IMR-90 (cell line): ENCODE measurements around the gene NRDC. TPM values are rescaled to one million over a fixed set of nuclear protein-coding genes. Genes with fewer than 3 reads are reported as not detected.

ENCODE experiments used
- ATAC-seq: fragments of 200-7000 bp; cut with Tn5 transposase; 2 replicates; pipeline ENCODE4 v1.9.1; 2020; ENCODE audit warnings: low read depth, mild to moderate bottlenecking, moderate library complexity
- BruUV-seq: library from RNA; stranded (reverse); fragments of 400-500 nt; replicated peaks from 2 replicates; lab custom pipeline; 2021; lab: Mats Ljungman, UMichigan
- CTCF ChIA-PET: fragments of 300-600 bp; formaldehyde crosslinking; extraction: SDS; loops from one replicate; lab custom pipeline; 2021; ENCODE audit warnings: antibody characterized with exemption; lab: Yijun Ruan, JAX
- POLR2A ChIA-PET: fragments of 300-600 bp; sonication (Branson Sonifier 250); formaldehyde crosslinking; loops from one replicate; lab custom pipeline; 2022; ENCODE audit warnings: antibody characterized with exemption; ENCODE audit not compliant: unreplicated experiment; lab: Charles Lee
- DNase-seq: peaks from one replicate; pipeline ENCODE4 v3.0.0; 2013
- H2AFZ ChIP-seq: replicated peaks from 2 replicates; pipeline ENCODE3; 2013; ENCODE audit warnings: low read length, mild to moderate bottlenecking; ENCODE audit not compliant: poor library complexity
- H2AK5ac ChIP-seq: 2 replicates; pipeline ENCODE4 v1.6.1; 2013; ENCODE audit warnings: low read depth, low read length, inconsistent platforms
- H2AK9ac ChIP-seq: replicated peaks from 2 replicates; pipeline ENCODE3; 2013; ENCODE audit warnings: mild to moderate bottlenecking, low read depth, low read length, moderate library complexity; ENCODE audit not compliant: poor library complexity
- H2BK120ac ChIP-seq: 2 replicates; pipeline ENCODE4 v1.6.1; 2013; ENCODE audit warnings: low read depth, low read length, inconsistent platforms
- H2BK15ac ChIP-seq: 3 replicates; pipeline ENCODE4 v1.6.1; 2013; ENCODE audit warnings: low read depth, low read length, inconsistent platforms
- H2BK20ac ChIP-seq: 2 replicates; pipeline ENCODE4 v1.6.1; 2013; ENCODE audit warnings: low read depth, mild to moderate bottlenecking, inconsistent platforms, low read length, moderate library complexity
- H2BK5ac ChIP-seq: 2 replicates; pipeline ENCODE4 v1.6.1; 2013; ENCODE audit warnings: mild to moderate bottlenecking, low read depth, low read length, inconsistent platforms; ENCODE audit not compliant: poor library complexity, severe bottlenecking
- H3K14ac ChIP-seq: replicated peaks from 2 replicates; pipeline ENCODE4 v1.6.1; 2013; ENCODE audit warnings: low read depth, low read length, inconsistent platforms
- H3K18ac ChIP-seq: 2 replicates; pipeline ENCODE4 v1.6.1; 2013; ENCODE audit warnings: low read depth, low read length, control low read depth
- H3K23ac ChIP-seq: 2 replicates; pipeline ENCODE4 v1.6.1; 2013; ENCODE audit warnings: low read depth, low read length, inconsistent platforms
- H3K27ac ChIP-seq: 2 replicates; pipeline ENCODE4 v1.5.1; 2013; ENCODE audit warnings: mild to moderate bottlenecking, control low read depth, low read length; ENCODE audit not compliant: insufficient read depth
- H3K27me3 ChIP-seq: 2 replicates; pipeline ENCODE4 v1.6.1; 2013; ENCODE audit warnings: low read length; ENCODE audit not compliant: control insufficient read depth, insufficient read depth
- H3K36me3 ChIP-seq: 2 replicates; pipeline ENCODE4 v1.6.1; 2013; ENCODE audit warnings: low read length, mixed read lengths; ENCODE audit not compliant: control insufficient read depth, insufficient read depth
- H3K4ac ChIP-seq: 2 replicates; pipeline ENCODE4 v1.6.1; 2013; ENCODE audit warnings: low read depth, low read length, inconsistent platforms
- H3K4me1 ChIP-seq: 2 replicates; pipeline ENCODE4 v1.6.1; 2013; ENCODE audit warnings: low read length, mixed read lengths; ENCODE audit not compliant: control insufficient read depth, insufficient read depth
- H3K4me2 ChIP-seq: 2 replicates; pipeline ENCODE4 v1.6.1; 2013; ENCODE audit warnings: low read depth, mild to moderate bottlenecking, control low read depth, low read length, moderate library complexity
- H3K4me3 ChIP-seq: 2 replicates; pipeline ENCODE4 v1.5.1; 2013; ENCODE audit warnings: low read depth, mild to moderate bottlenecking, control low read depth, low read length, moderate library complexity; ENCODE audit not compliant: insufficient read depth
- H3K56ac ChIP-seq: 2 replicates; pipeline ENCODE4 v1.6.1; 2013; ENCODE audit warnings: low read length, inconsistent platforms; ENCODE audit not compliant: insufficient read depth; ENCODE audit errors: extremely low read depth
- H3K79me1 ChIP-seq, 2 experiments: 2 replicates each; pipeline ENCODE4 v1.6.1; 2013; ENCODE audit warnings: low read length in 2 of 2, inconsistent platforms in 1 of 2, low read depth in 1 of 2
- H3K9ac ChIP-seq: 2 replicates; pipeline ENCODE4 v1.6.1; 2013; ENCODE audit warnings: low read depth, low read length, control low read depth
- H3K9me1 ChIP-seq: 2 replicates; pipeline ENCODE4 v1.6.1; 2013; ENCODE audit warnings: low read length, inconsistent platforms; ENCODE audit not compliant: insufficient read depth
- H3K9me3 ChIP-seq: 2 replicates; pipeline ENCODE4 v1.6.1; 2013; ENCODE audit warnings: low read length; ENCODE audit not compliant: control insufficient read depth, insufficient read depth
- H4K20me1 ChIP-seq: 2 replicates; pipeline ENCODE4 v1.6.1; 2013; ENCODE audit warnings: low read length, inconsistent platforms; ENCODE audit not compliant: insufficient read depth
- H4K5ac ChIP-seq: 2 replicates; pipeline ENCODE4 v1.6.1; 2013; ENCODE audit warnings: mild to moderate bottlenecking, low read depth, low read length, control low read depth
- H4K8ac ChIP-seq, 2 experiments: 2 replicates each; pipeline ENCODE4 v1.6.1; 2013; ENCODE audit warnings: low read depth in 2 of 2, low read length in 2 of 2, control low read depth in 1 of 2, inconsistent platforms in 1 of 2
- H4K91ac ChIP-seq: 2 replicates; pipeline ENCODE4 v1.6.1; 2013; ENCODE audit warnings: low read depth, low read length, inconsistent platforms; ENCODE audit not compliant: insufficient read depth
- CEBPB ChIP-seq: IDR thresholded peaks from 2 replicates; pipeline ENCODE4 v1.6.1; 2012; ENCODE audit warnings: low read depth, low read length, improper control_type of control experiment
- CHD1 ChIP-seq: IDR thresholded peaks from 2 replicates; pipeline ENCODE4 v1.6.1; 2012; ENCODE audit warnings: low read depth, low read length, improper control_type of control experiment
- CTCF ChIP-seq: conservative IDR thresholded peaks from 2 replicates; pipeline ENCODE4 v1.5.1; 2012; ENCODE audit warnings: mild to moderate bottlenecking, low read depth, low read length, improper control_type of control experiment
- FOS ChIP-seq: fragments of 150-350 bp; IDR thresholded peaks from 2 replicates; pipeline ENCODE4 v1.6.1; 2016; ENCODE audit warnings: low read depth, low read length
- MAFK ChIP-seq: IDR thresholded peaks from 2 replicates; pipeline ENCODE4 v1.6.1; 2012; ENCODE audit warnings: low read depth, low read length, improper control_type of control experiment
- RAD21 ChIP-seq: IDR thresholded peaks from 2 replicates; pipeline ENCODE4 v1.6.1; 2012; ENCODE audit warnings: low read length, improper control_type of control experiment
- RCOR1 ChIP-seq: IDR thresholded peaks from 2 replicates; pipeline ENCODE4 v1.6.1; 2012; ENCODE audit warnings: mild to moderate bottlenecking, low read length, improper control_type of control experiment; ENCODE audit not compliant: insufficient replicate concordance
- RFX5 ChIP-seq: IDR thresholded peaks from 2 replicates; pipeline ENCODE4 v1.8.0; 2012; ENCODE audit warnings: low read depth, mild to moderate bottlenecking, low read length, moderate library complexity
- WGBS, 2 experiments: methylation state at CpG; one replicate each; pipeline versions ENCODE4 v1.1.5 to v1.1.7; 2013; ENCODE audit warnings: missing lambda C conversion rate in 2 of 2; ENCODE audit not compliant: insufficient read length in 1 of 2; ENCODE audit errors: extremely low coverage in 2 of 2; 5-methylcytosine and 5-hydroxymethylcytosine counted together
- dilution Hi-C: fragments of 300-500 bp; cut with HindIII; formaldehyde crosslinking; loops from one replicate; pipeline ENCODE4 v1.14.3; 2018; ENCODE audit warnings: low sequenced_read_pairs; ENCODE audit not compliant: unreplicated experiment
- in situ Hi-C: fragments of 300-500 bp; cut with MboI; formaldehyde crosslinking; loops from 3 replicates; pipeline ENCODE4 v1.14.3; 2019; ENCODE audit warnings: low sequenced_read_pairs, inconsistent platforms, mixed read lengths
- intact Hi-C: fragments of 100-400 bp; cut with micrococcal nuclease; formaldehyde crosslinking; loops from 2 replicates; pipeline ENCODE4 v1.10.0; 2022
- polyA plus RNA-seq, 3 experiments: library from polyadenylated mRNA; depleted of rRNA; stranded (reverse); fragments of >200 nt; gene quantifications; 2 replicates each; pipeline ENCODE4 v1.2.3, GENCODE V29; 2012; ENCODE audit warnings: low replicate concordance in 1 of 3
- total RNA-seq: library from RNA; depleted of rRNA; stranded (reverse); fragments of >200 nt; gene quantifications from 2 replicates; pipeline ENCODE4 v1.2.3, GENCODE V29; 2012
- TF ChIP-seq, protein P1 (sequence below): fragments of 150-350 bp; IDR thresholded peaks from 2 replicates; pipeline ENCODE4 v1.6.1; 2016; ENCODE audit warnings: low read depth, mild to moderate bottlenecking, low read length, moderate library complexity, borderline replicate concordance

Gene NRDC
- total and polyA plus RNA-seq, 2 of the 4 experiments (the other 2 are of a cell fraction): 75.8 to 84.7 TPM

- Histone ChIP-seq H3K9me3 (no peaks in the 10 kb centered on the region), H4K5ac (no peak overlapping the region), H4K91ac (no peak overlapping the region), H3K27ac (no peak overlapping the region), H2BK120ac (no peak overlapping the region), H3K79me1 (peaks cover 3% of the 10 kb centered on the region in 2 experiments; a peak in 1 of 4 replicates), H3K27me3 (no peaks in the 10 kb centered on the region), H3K23ac (no peak overlapping the region), H3K14ac (no peak overlapping the region), H2BK15ac (no peak overlapping the region), H2BK5ac (no peak overlapping the region), H3K4me1 (no peaks in the 10 kb centered on the region), H2AFZ (no peak overlapping the region), H3K4ac (no peak overlapping the region), H3K4me3 (no peak overlapping the region), H2AK9ac (no peak overlapping the region), H3K9me1 (no peaks in the 10 kb centered on the region), H3K36me3 (peaks cover 8% of the 10 kb centered on the region; the same call in 1 of the 2 replicates), H3K18ac (no peak overlapping the region), H2BK20ac (no peak overlapping the region), H3K56ac (no peak overlapping the region), H4K8ac (no peak overlapping the region), H4K20me1 (no peaks in the 10 kb centered on the region), H3K9ac (no peak overlapping the region), H2AK5ac (no peak overlapping the region), H3K4me2 (no peak overlapping the region)
- intact Hi-C loops (no loop called here), in situ Hi-C loops (no loop called here), dilution Hi-C loops (no loop called here)
- ChIA-PET POLR2A (interaction anchor here (0.6 kb wide), 1 partner anchor 38 kb away, joined by 3 read pairs; no protein-coding TSS in a partner anchor), CTCF (no interaction called here)
- no CpG with 5 or more reads among the region's 4 CpGs for WGBS, 2 experiments
- TF ChIP-seq RFX5 (no peak), CTCF (no peak), MAFK (no peak), RCOR1 (no peak), CEBPB (no peak), RAD21 (no peak), CHD1 (no peak), FOS (no peak)
- TF ChIP-seq, protein P1, sequence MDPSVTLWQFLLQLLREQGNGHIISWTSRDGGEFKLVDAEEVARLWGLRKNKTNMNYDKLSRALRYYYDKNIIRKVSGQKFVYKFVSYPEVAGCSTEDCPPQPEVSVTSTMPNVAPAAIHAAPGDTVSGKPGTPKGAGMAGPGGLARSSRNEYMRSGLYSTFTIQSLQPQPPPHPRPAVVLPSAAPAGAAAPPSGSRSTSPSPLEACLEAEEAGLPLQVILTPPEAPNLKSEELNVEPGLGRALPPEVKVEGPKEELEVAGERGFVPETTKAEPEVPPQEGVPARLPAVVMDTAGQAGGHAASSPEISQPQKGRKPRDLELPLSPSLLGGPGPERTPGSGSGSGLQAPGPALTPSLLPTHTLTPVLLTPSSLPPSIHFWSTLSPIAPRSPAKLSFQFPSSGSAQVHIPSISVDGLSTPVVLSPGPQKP: no peak
- DNase-seq: no peak
- BruUV-seq: no TSS peak
- ATAC-seq: no peak
Observed at GRCh38 chr1:51758310-51758709, 120.2 kb downstream of the NRDC start.
